Uterus (tissue), 2 donors: Measurements from ENCODE around the gene SDK2.

Source experiments
- CTCF ChIP-seq, 4 experiments: fragments of 200-600 bp in 2 of 4; fragments of 450-650 bp in 2 of 4; sonication (generic) in 2 of 4; IDR thresholded peaks; one replicate each; pipeline ENCODE4 v1.5.1; 2016 to 2019; ENCODE audit warnings: antibody characterized with exemption in 4 of 4, mild to moderate bottlenecking in 2 of 4, moderate library complexity in 1 of 4
- POLR2A ChIP-seq, 2 donors: fragments of 450-650 bp; IDR thresholded peaks; one replicate each; pipeline ENCODE4 v1.6.1; 2016; ENCODE audit warnings: antibody characterized with exemption in 2 of 2, mild to moderate bottlenecking in 1 of 2, moderate library complexity in 1 of 2

GRCh38 chr17:73562896-73563295 is 81.3 kb downstream of the SDK2 start:
- no peak for TF ChIP-seq CTCF (IDR thresholded peaks at IDR 0.05)
- TF ChIP-seq POLR2A (IDR thresholded peaks at IDR 0.05): no peak
